HCT116 (cell line): ENCODE data around the gene P2RX6. TPM values are rescaled to one million over a fixed set of nuclear protein-coding genes. Genes with fewer than 3 reads are reported as not detected.

Experiments used
- ATAC-seq: fragments of 200-7000 bp; cut with Tn5 transposase; 2 replicates; pipeline ENCODE4 v1.9.1; 2020; ENCODE audit warnings: mild to moderate bottlenecking, moderate library complexity
- BruUV-seq: library from RNA; stranded (reverse); fragments of 400-500 nt; replicated peaks from 2 replicates; lab custom pipeline; 2021; lab: Mats Ljungman, UMichigan
- CTCF ChIA-PET: fragments of 300-600 bp; sonication (Branson Sonifier 250); formaldehyde crosslinking; loops from one replicate; lab custom pipeline; 2021; ENCODE audit warnings: antibody characterized with exemption; lab: Charles Lee
- POLR2A ChIA-PET: fragments of 300-600, 350-600 bp; sonication (Branson Sonifier 250); formaldehyde crosslinking; loops from one replicate; lab custom pipeline; 2021; ENCODE audit warnings: antibody characterized with exemption; lab: Charles Lee
- RAD21 ChIA-PET, 2 experiments: fragments of 300-600 bp; sonication (Branson Sonifier 250); formaldehyde crosslinking; loops; one replicate each; lab custom pipeline; 2023; ENCODE audit warnings: low total read pairs in 2 of 2; ENCODE audit not compliant: uncharacterized antibody in 2 of 2, unreplicated experiment in 2 of 2, low non-redundant PET in 1 of 2; lab: Charles Lee
- DNase-seq: peaks from one replicate; pipeline ENCODE4 v3.0.0-alpha.2; 2010; ENCODE audit warnings: low read depth, low spot score
- H2AFZ ChIP-seq: fragments of 200-600 bp; shearing (Covaris generic), sonication (generic); 2 replicates; pipeline ENCODE4 v1.6.1; 2017; ENCODE audit warnings: low read depth, mixed run types, mixed read lengths, antibody characterized with exemption, low read length; ENCODE audit not compliant: poor library complexity, severe bottlenecking
- H3K27ac ChIP-seq: 2 replicates; pipeline ENCODE4 v1.5.1; 2012; ENCODE audit warnings: low read depth, low read length
- H3K27me3 ChIP-seq: fragments of 200-600 bp; sonication (generic); 2 replicates; pipeline ENCODE4 v1.6.1; 2016; ENCODE audit warnings: mixed run types, low read length, mixed read lengths; ENCODE audit not compliant: insufficient read depth
- H3K36me3 ChIP-seq, 2 experiments: fragments of 200-500 bp in 1 of 2; fragments of 200-600 bp in 1 of 2; sonication (Bioruptor generic) in 1 of 2; sonication (generic) in 1 of 2; 2 replicates each; pipeline versions ENCODE4 v1.5.1 to v1.6.1; 2014 to 2016; ENCODE audit warnings: low read length in 2 of 2, inconsistent platforms in 1 of 2, mixed read lengths in 1 of 2, mixed run types in 1 of 2; ENCODE audit not compliant: insufficient read depth in 2 of 2, control insufficient read depth in 1 of 2
- H3K4me1 ChIP-seq, 2 experiments: fragments of 200-600 bp in 1 of 2; sonication (generic) in 1 of 2; 2 replicates each; pipeline versions ENCODE4 v1.5.1 to v1.6.1; 2012 to 2017; ENCODE audit warnings: low read length in 2 of 2, inconsistent platforms in 1 of 2, mild to moderate bottlenecking in 1 of 2, mixed read lengths in 1 of 2, mixed run types in 1 of 2, moderate library complexity in 1 of 2; ENCODE audit not compliant: insufficient read depth in 2 of 2, control insufficient read depth in 1 of 2
- H3K4me2 ChIP-seq: fragments of 200-600 bp; sonication (generic); 2 replicates; pipeline ENCODE4 v1.6.1; 2017; ENCODE audit warnings: mixed run types, low read length, mixed read lengths
- H3K4me3 ChIP-seq, 2 experiments: fragments of 200-600 bp in 1 of 2; sonication (generic) in 1 of 2; replicated peaks in 1 of 2; 2 replicates each; pipeline ENCODE4 v1.5.1; 2011 to 2016; ENCODE audit warnings: low read length in 2 of 2, control low read depth in 1 of 2, low read depth in 1 of 2, mild to moderate bottlenecking in 1 of 2, mixed read lengths in 1 of 2, mixed run types in 1 of 2
- H3K79me2 ChIP-seq: fragments of 200-600 bp; sonication (generic); 2 replicates; pipeline ENCODE4 v1.6.1; 2017; ENCODE audit warnings: mild to moderate bottlenecking, mixed run types, low read length, moderate library complexity, mixed read lengths; ENCODE audit not compliant: insufficient read depth
- H3K9ac ChIP-seq: fragments of 200-600 bp; sonication (generic); 2 replicates; pipeline ENCODE4 v1.6.1; 2016; ENCODE audit warnings: low read length, mixed read lengths
- H3K9me2 ChIP-seq: fragments of 200-600 bp; sonication (generic), shearing (Covaris generic); 2 replicates; pipeline ENCODE4 v1.6.1; 2017; ENCODE audit warnings: mixed run types, mild to moderate bottlenecking, moderate library complexity; ENCODE audit not compliant: insufficient read depth
- H3K9me3 ChIP-seq, 2 experiments: fragments of 200-500 bp in 1 of 2; fragments of 200-600 bp in 1 of 2; sonication (Bioruptor generic) in 1 of 2; sonication (generic) in 1 of 2; 2 replicates each; pipeline ENCODE4 v1.6.1; 2014 to 2017; ENCODE audit warnings: low read length in 2 of 2, mixed read lengths in 2 of 2, inconsistent platforms in 1 of 2, low read depth in 1 of 2, mild to moderate bottlenecking in 1 of 2, mixed run types in 1 of 2, moderate library complexity in 1 of 2; ENCODE audit not compliant: control insufficient read depth in 1 of 2, insufficient read depth in 1 of 2
- H4K20me1 ChIP-seq: fragments of 200-600 bp; sonication (generic), shearing (Covaris generic); 2 replicates; pipeline ENCODE4 v1.6.1; 2017; ENCODE audit warnings: mixed run types, mild to moderate bottlenecking, moderate library complexity; ENCODE audit not compliant: insufficient read depth
- ATF3 ChIP-seq: IDR thresholded peaks from 2 replicates; pipeline ENCODE4 v1.6.1; 2012
- CBX3 ChIP-seq: IDR thresholded peaks from 2 replicates; pipeline ENCODE4 v1.6.1; 2012; ENCODE audit warnings: low read depth
- CTCF ChIP-seq, 3 experiments: fragments of 200-600 bp in 1 of 3; sonication (generic) in 1 of 3; IDR thresholded peaks in 2 of 3; conservative IDR thresholded peaks in 1 of 3; 2 replicates each; pipeline ENCODE4 v1.5.1; 2012 to 2017; ENCODE audit warnings: low read depth in 2 of 3, low read length in 2 of 3, antibody characterized with exemption in 1 of 3, borderline replicate concordance in 1 of 3, control low read depth in 1 of 3, mild to moderate bottlenecking in 1 of 3, mixed read lengths in 1 of 3, mixed run types in 1 of 3, moderate library complexity in 1 of 3; ENCODE audit not compliant: insufficient read depth in 1 of 3
- FOSL1 ChIP-seq: IDR thresholded peaks from 2 replicates; pipeline ENCODE4 v1.6.1; 2012; ENCODE audit warnings: low read depth
- POLR2A ChIP-seq: IDR thresholded peaks from 2 replicates; pipeline ENCODE4 v1.7.0; 2011; ENCODE audit warnings: borderline replicate concordance; ENCODE audit not compliant: insufficient read depth, insufficient read length; ENCODE audit errors: extremely low read depth
- REST ChIP-seq: IDR thresholded peaks from 2 replicates; pipeline ENCODE4 v1.6.1; 2012; ENCODE audit warnings: low read depth
- SP1 ChIP-seq: IDR thresholded peaks from 2 replicates; pipeline ENCODE4 v1.6.1; 2012; ENCODE audit warnings: low read depth
- SRF ChIP-seq: IDR thresholded peaks from 2 replicates; pipeline ENCODE4 v1.6.1; 2012; ENCODE audit warnings: low read depth
- YY1 ChIP-seq: IDR thresholded peaks from 2 replicates; pipeline ENCODE4 v1.6.1; 2011; ENCODE audit warnings: low read length, low read depth, moderate library complexity, mild to moderate bottlenecking; ENCODE audit not compliant: insufficient replicate concordance; ENCODE audit errors: extremely low read depth
- ZBTB33 ChIP-seq: IDR thresholded peaks from 2 replicates; pipeline ENCODE4 v1.6.1; 2011; ENCODE audit warnings: mild to moderate bottlenecking, low read length, moderate library complexity; ENCODE audit not compliant: insufficient replicate concordance; ENCODE audit errors: extremely low read depth
- ZNF274 ChIP-seq: fragments of 200-500 bp; sonication (Bioruptor generic); IDR thresholded peaks from 2 replicates; pipeline ENCODE4 v1.6.1; 2014; ENCODE audit warnings: mild to moderate bottlenecking, low read depth, low read length, inconsistent platforms
- intact Hi-C: fragments of 100-400 bp; cut with micrococcal nuclease; formaldehyde crosslinking; loops from 2 replicates; pipeline ENCODE4 v1.10.0; 2022
- total RNA-seq: library from RNA; stranded (reverse); gene quantifications from one replicate; pipeline ENCODE4 v1.2.1, GENCODE V29; 2021; ENCODE audit not compliant: unreplicated experiment

The P2RX6 gene
- total RNA-seq, 1 experiment from 2014 or later: 0.20 TPM

- Histone ChIP-seq H3K4me1 (peaks cover 6 to 18% of the 10 kb centered on the region in 2 experiments; a peak in 2 of 4 replicates), H2AFZ (no peak overlapping the region), H3K9me3 (peaks cover 4 to 10% of the 10 kb centered on the region in 2 experiments; a peak in 1 of 4 replicates), H3K4me3 (no peak overlapping the region), H3K27ac (no peak overlapping the region; the same call in 1 of the 2 replicates), H3K9me2 (no peaks in the 10 kb centered on the region), H3K36me3 (no peaks in the 10 kb centered on the region; a peak in 1 of 4 replicates), H3K9ac (no peak overlapping the region), H3K27me3 (no peaks in the 10 kb centered on the region), H3K4me2 (no peak overlapping the region), H4K20me1 (no peaks in the 10 kb centered on the region), H3K79me2 (peaks cover 24% of the 10 kb centered on the region)
- POLR2A ChIA-PET: no interaction called here
- intact Hi-C loops: loop anchor here (5.0 kb wide), 1 partner anchor 178 kb away; no protein-coding TSS in a partner anchor
- DNase-seq (no peak), ATAC-seq (no peak)
- RAD21 ChIA-PET: no interaction called here
- CTCF ChIA-PET: no interaction called here
- BruUV-seq: no TSS peak
- TF ChIP-seq ZBTB33 (no peak), FOSL1 (no peak), SRF (no peak), REST (no peak), SP1 (no peak), CTCF (IDR thresholded peaks at IDR 0.05 in 2 of 3, conservative IDR thresholded peaks at IDR 0.05 in 1 of 3; ENCODE audit: borderline replicate concordance in 1 of 3, insufficient read depth in 1 of 3, low read depth in 2 of 3, low read length in 2 of 3) (no peak), YY1 (no peak), CBX3 (no peak), ATF3 (no peak), ZNF274 (no peak), POLR2A (no peak)
- TF ChIP-seq, all 23 proteins: peak for 0
Measured at GRCh38 chr22:20979940-20980453, 35.0 kb upstream of the P2RX6 start.
